Stimulated activated CD8-positive, alpha-beta memory T cell treated with anti-CD3 and anti-CD28 coated beads, Interleukin-15, amount 100 ng/mL, for 4 hours (primary cell): Measurements from ENCODE around the gene RFWD3.

Experiments used
- DNase-seq, 2 donors: peaks; one replicate each; pipeline ENCODE4 v3.0.0-alpha.2; 2020; ENCODE audit warnings: low read depth in 2 of 2

The RFWD3 gene

GRCh38 chr16:74623214-74623838 is 43.4 kb downstream of the RFWD3 start:
- DNase-seq = no peak

GRCh38 chr16:74622005-74622404 is 44.7 kb downstream of the RFWD3 start:
- no peak for DNase-seq

- DNase-seq = no peak
These were observed 49.4 kb downstream of the RFWD3 start for GRCh38 chr16:74617206-74617788.

- no peak for DNase-seq
These were observed 55.0 kb downstream of the RFWD3 start for GRCh38 chr16:74611721-74612120.

- DNase-seq = peak in 1 of 2 donors; percentile 12
These were observed 57.7 kb downstream of the RFWD3 start for GRCh38 chr16:74608944-74609343.

GRCh38 chr16:74608381-74608780 is 58.3 kb downstream of the RFWD3 start:
- no peak for DNase-seq

GRCh38 chr16:74607962-74608356 is 58.7 kb downstream of the RFWD3 start:
- DNase-seq = no peak

GRCh38 chr16:74607310-74607961 is 59.2 kb downstream of the RFWD3 start:
- DNase-seq = no peak

GRCh38 chr16:74606521-74607309 is 60.0 kb downstream of the RFWD3 start, which contains the start of gene GLG1:
GLG1 (minus strand) TSS chr16:74607114; CDS start chr16:74607094, 20 bp downstream.
- DNase-seq = peak; percentile 73 to 81

GRCh38 chr16:74605746-74606520 is 60.7 kb downstream of the RFWD3 start:
- DNase-seq = no peak

- no peak for DNase-seq
These were observed 61.3 kb downstream of the RFWD3 start for GRCh38 chr16:74605332-74605731.

- no peak for DNase-seq
These were observed 62.8 kb downstream of the RFWD3 start for GRCh38 chr16:74603848-74604247.

GRCh38 chr16:74601126-74601871 is 65.4 kb downstream of the RFWD3 start:
- DNase-seq = peak; percentile 8 to 43

- no peak for DNase-seq
These were observed 70.1 kb downstream of the RFWD3 start for GRCh38 chr16:74596586-74596985.

- no peak for DNase-seq
These were observed 73.8 kb downstream of the RFWD3 start for GRCh38 chr16:74592847-74593246.

GRCh38 chr16:74591876-74592650 is 74.6 kb downstream of the RFWD3 start:
- no peak for DNase-seq

- DNase-seq = no peak
These were observed 79.7 kb downstream of the RFWD3 start for GRCh38 chr16:74586948-74587347.

- DNase-seq = no peak
These were observed 80.7 kb downstream of the RFWD3 start for GRCh38 chr16:74585846-74586443.

GRCh38 chr16:74583926-74584666 is 82.6 kb downstream of the RFWD3 start:
- DNase-seq = no peak
